Omental fat pad (tissue), 4 donors: ENCODE results near the gene OPRL1. TPM values are rescaled to one million over a fixed set of nuclear protein-coding genes. Genes with fewer than 3 reads are reported as not detected.

ENCODE experiments used
- ATAC-seq: fragments of 150-250 bp; one replicate; pipeline ENCODE4 v1.9.1; 2016; ENCODE audit warnings: mild to moderate bottlenecking, moderate library complexity; ENCODE audit not compliant: low FRiP score
- DNase-seq: peaks from one replicate; pipeline ENCODE4 v3.0.0-alpha.2; 2019; ENCODE audit warnings: low spot score
- total RNA-seq, 4 donors: library from RNA; depleted of rRNA; stranded (reverse); fragments of >200 nt; gene quantifications; one replicate each; pipeline ENCODE4 v1.1.0, GENCODE V29; 2016
- TF ChIP-seq, protein P1 (sequence below), 3 donors: fragments of 450-650 bp; IDR thresholded peaks; one replicate each; pipeline ENCODE4 v1.5.1; 2016 to 2017; ENCODE audit warnings: antibody characterized with exemption in 3 of 3, mild to moderate bottlenecking in 3 of 3, moderate library complexity in 2 of 3

The OPRL1 gene
- total RNA-seq, 4 donors from 2014 or later: 0.96 to 4.4 (median 1.4) TPM

DNA sequence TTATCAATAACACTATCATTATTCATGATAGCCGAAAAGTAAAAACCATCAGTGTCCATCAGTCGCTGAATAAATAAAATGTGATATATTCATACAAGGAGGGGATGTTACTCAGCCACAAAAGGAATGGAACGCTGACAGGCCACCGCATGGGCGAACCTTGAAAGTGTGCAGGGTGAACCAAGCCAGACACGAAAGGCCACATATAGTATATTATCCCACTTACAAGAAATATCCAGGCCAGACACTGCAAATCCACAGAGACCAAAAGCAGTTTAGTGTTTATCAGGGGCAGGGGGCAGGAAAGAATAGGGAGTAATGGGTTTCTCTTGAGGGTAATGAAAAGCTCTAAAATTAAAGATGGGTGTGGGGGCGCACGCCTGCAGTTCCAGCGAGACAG lies 36.1 kb upstream of the OPRL1 start:
- DNase-seq (no peak), ATAC-seq (no peak)
- TF ChIP-seq, protein P1, sequence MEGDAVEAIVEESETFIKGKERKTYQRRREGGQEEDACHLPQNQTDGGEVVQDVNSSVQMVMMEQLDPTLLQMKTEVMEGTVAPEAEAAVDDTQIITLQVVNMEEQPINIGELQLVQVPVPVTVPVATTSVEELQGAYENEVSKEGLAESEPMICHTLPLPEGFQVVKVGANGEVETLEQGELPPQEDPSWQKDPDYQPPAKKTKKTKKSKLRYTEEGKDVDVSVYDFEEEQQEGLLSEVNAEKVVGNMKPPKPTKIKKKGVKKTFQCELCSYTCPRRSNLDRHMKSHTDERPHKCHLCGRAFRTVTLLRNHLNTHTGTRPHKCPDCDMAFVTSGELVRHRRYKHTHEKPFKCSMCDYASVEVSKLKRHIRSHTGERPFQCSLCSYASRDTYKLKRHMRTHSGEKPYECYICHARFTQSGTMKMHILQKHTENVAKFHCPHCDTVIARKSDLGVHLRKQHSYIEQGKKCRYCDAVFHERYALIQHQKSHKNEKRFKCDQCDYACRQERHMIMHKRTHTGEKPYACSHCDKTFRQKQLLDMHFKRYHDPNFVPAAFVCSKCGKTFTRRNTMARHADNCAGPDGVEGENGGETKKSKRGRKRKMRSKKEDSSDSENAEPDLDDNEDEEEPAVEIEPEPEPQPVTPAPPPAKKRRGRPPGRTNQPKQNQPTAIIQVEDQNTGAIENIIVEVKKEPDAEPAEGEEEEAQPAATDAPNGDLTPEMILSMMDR (IDR thresholded peaks at IDR 0.05): no peak

DNA sequence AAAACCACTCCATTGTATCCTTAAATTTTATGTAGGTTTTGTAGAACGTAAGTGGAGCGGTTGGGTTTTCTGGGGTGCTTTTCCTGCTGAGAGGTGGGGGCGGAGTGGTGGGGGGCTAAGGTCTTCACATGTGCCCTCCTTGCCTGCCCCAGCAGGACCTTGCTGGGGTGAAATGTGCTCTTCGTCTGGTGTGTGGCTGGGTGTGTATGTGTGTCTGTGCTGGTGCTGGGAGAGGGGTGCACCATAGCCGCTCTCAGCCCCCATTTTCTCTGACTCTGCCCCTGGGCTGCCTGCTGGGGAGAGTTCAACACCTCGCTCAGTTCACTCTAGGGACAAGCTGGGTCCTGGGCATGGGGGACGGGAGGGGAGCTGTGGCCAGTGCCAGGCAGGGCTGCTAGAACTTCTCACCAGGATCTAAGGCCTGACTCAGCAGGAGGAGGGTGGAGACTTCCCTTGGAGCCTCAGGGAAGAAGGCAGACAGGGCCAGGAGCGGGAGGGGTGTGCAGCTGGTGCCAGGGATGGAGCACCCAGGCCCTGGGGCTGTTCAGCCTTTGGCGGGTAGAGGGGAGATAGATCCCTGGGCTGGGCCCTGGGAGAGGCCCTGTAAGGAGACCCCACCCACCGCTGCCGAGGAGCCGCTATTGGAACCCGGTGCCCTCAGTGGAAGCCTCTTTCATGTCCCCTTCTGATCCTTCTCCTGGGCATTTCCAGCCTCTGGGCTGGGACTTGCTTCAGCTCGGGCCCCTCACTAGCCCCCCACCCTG lies 35.2 kb upstream of the OPRL1 start:
- DNase-seq (no peak), ATAC-seq (peak; percentile 20)
- TF ChIP-seq, protein P1 (IDR thresholded peaks at IDR 0.05): no peak

DNA sequence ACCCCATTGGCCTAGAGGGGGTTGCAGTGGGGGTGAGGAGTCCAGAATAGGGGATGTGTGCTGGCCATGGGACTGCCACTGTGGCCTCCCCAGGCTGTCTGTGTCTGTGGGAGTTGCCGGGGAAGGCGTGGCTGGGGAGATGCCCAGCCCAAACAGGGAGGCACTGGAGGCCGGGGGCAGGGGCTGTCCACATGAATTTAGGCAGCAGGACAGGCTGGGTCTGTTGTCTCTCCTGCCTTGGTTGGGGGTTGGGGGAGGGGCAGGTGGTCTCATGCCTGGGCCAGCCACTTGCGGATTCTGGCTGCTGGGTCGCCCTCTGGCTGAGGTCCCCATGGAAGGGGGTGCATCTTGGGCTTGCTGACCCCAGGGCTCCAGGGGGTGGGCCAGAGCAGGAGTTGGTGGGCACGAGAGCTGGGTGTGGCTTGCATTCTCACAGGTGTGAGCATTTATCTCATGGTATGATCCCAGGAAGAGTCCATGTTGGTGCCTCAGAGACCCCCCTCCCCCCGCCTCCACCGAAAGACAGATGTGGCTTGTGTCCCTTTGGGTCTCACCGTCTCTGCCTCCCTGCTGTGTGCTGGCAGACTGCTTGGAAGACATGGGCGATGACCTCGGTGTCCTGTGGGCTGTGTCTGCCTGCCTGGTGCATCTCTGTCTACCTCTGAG lies 34.4 kb upstream of the OPRL1 start:
- DNase-seq (no peak), ATAC-seq (no peak)
- TF ChIP-seq, protein P1 (IDR thresholded peaks at IDR 0.05): no peak

DNA sequence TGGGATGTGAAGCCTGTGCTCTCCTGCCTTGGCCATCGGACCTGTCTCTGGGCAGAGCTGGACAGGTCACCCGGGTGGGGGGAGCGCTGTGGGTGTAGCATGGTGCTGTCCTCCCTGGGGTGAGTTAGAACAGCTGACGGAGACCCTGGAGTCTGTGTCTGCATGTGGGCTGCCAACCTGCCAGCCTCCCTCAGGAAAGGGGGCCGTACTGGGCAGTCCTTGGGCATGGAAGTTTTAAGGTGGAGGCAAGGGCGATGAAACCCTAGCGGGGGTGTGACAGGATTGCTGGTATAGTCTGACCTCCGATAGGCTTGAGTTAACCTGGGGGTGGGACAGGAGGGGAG lies 32.9 kb upstream of the OPRL1 start:
- TF ChIP-seq, protein P1 (IDR thresholded peaks at IDR 0.05): no peak
- DNase-seq: no peak
- ATAC-seq: no peak

DNA sequence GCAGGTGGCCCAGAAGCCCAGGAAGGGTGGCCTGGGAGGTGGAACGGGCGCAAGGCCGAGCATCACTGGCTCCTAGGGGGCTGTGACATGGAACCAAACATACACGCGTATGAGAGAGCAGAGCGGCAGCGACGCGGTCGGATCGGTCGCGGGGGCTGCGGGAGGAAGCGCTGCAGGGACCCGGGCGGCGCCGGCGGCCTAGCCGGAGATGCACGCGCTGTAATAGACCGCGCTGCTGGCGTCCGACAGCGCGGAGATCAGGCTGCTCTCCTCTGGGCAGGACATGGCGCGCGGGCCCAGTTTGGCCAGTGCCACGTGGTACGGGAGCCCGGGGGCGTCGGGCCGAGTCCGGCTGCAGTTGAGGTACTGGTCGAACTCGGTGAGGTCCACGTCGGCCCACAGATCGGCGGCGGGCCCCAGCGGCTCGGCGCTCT lies 31.9 kb upstream of the OPRL1 start:
- TF ChIP-seq, protein P1 (IDR thresholded peaks at IDR 0.05): no peak
- ATAC-seq (no peak), DNase-seq (no peak)

DNA sequence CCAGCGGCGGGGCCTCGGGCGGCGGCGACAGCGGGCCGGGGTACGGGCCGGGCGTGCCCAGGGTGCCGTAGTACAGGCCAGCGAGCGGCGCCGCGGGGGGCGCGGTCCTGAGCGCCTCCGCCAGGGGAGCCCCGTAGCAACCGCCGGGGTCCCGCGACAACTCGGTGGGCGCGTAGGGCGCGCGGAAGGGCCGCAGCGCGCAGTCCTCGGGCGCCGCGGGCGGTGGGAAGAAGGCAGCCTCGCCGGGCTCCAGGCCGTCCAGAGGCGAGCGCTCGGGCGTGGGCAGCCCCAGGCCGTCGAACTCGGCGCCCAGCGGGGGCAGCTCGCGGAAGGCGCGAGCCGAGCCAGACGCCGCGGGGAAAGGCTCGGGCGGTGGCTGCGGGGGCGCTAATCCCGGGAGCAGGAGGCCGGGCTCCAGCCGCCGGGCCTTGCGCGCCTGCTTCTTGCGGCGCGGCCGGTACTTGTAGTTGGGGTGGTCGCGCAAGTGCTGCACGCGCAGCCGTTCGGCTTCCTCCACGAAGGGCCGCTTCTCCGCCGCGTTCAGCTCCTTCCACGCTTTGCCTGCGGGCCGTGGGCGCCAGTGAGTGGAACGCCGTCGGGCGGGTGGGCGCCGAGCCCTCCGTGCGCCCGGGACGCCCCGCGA lies 31.4 kb upstream of the OPRL1 start:
- ATAC-seq (no peak), DNase-seq (no peak)
- TF ChIP-seq, protein P1 (IDR thresholded peaks at IDR 0.05): no peak
